HG03064 (cell line): Measurements from ENCODE around the gene PMCH.
"Not testable (repeated sequence)": the region's sequence is repeated elsewhere in the genome, so short reads cannot be mapped to it uniquely, and the experiment has no call there.

Experiments used
- ATAC-seq: cut with Tn5 transposase; IDR thresholded peaks from one replicate; pipeline ENCODE4 v1.9.1; 2021; ENCODE audit warnings: low read depth; ENCODE audit not compliant: unreplicated experiment

The PMCH gene

GRCh38 chr12:102197789-102198188, at the start of gene PMCH:
PMCH (minus strand) TSS chr12:102197833; CDS start chr12:102197770, 63 bp downstream.
- ATAC-seq: peak; percentile 93

GRCh38 chr12:102240859-102241258, 43.2 kb upstream of the PMCH start:
- ATAC-seq: not testable (repeated sequence)

- ATAC-seq: no peak
These were observed 37.0 kb upstream of the PMCH start for GRCh38 chr12:102234599-102234998.

GRCh38 chr12:102232446-102232845, 34.8 kb upstream of the PMCH start:
- ATAC-seq: no peak

- ATAC-seq: no peak
These were observed 34.4 kb upstream of the PMCH start for GRCh38 chr12:102232036-102232435.

- ATAC-seq: no peak
These were observed 30.3 kb upstream of the PMCH start for GRCh38 chr12:102227954-102228353.

GRCh38 chr12:102220736-102221135, 23.1 kb upstream of the PMCH start:
- ATAC-seq: no peak

GRCh38 chr12:102215992-102216691, 18.5 kb upstream of the PMCH start:
- no peak for ATAC-seq

GRCh38 chr12:102204025-102204424, 6.4 kb upstream of the PMCH start:
- no peak for ATAC-seq

GRCh38 chr12:102202556-102202955, 4.9 kb upstream of the PMCH start:
- no peak for ATAC-seq

- no peak for ATAC-seq
These were observed 3.9 kb upstream of the PMCH start for GRCh38 chr12:102201436-102202061.

- no peak for ATAC-seq
These were observed 1.8 kb downstream of the PMCH start for GRCh38 chr12:102195826-102196225.

- no peak for ATAC-seq
These were observed 15.0 kb downstream of the PMCH start for GRCh38 chr12:102182635-102183034.

GRCh38 chr12:102174761-102175160, 22.9 kb downstream of the PMCH start:
- ATAC-seq: no peak

GRCh38 chr12:102174117-102174516, 23.5 kb downstream of the PMCH start:
- no peak for ATAC-seq

- ATAC-seq: no peak
These were observed 25.2 kb downstream of the PMCH start for GRCh38 chr12:102172436-102172835.

- no peak for ATAC-seq
These were observed 25.7 kb downstream of the PMCH start for GRCh38 chr12:102171951-102172350.

GRCh38 chr12:102169922-102170621, 27.6 kb downstream of the PMCH start:
- no peak for ATAC-seq

- ATAC-seq: peak; percentile 76
These were observed 29.6 kb downstream of the PMCH start for GRCh38 chr12:102167821-102168604.

GRCh38 chr12:102163383-102163782, 34.2 kb downstream of the PMCH start:
- ATAC-seq: no peak

- not testable (repeated sequence) for ATAC-seq
These were observed 42.4 kb downstream of the PMCH start for GRCh38 chr12:102155206-102155605.
